Prostate gland (tissue), 2 donors: ENCODE data around the gene AACS. TPM values are rescaled to one million over a fixed set of nuclear protein-coding genes. Genes with fewer than 3 reads are reported as not detected.

Source experiments
- DNase-seq: peaks from one replicate; pipeline ENCODE4 v3.0.0-alpha.2; 2019; ENCODE audit warnings: low spot score
- H3K27ac ChIP-seq, 2 donors: fragments of 200-600 bp; sonication (generic); 2 replicates each; pipeline ENCODE4 v1.5.1; 2017 to 2019
- H3K27me3 ChIP-seq: fragments of 200-600 bp; sonication (generic); replicated peaks from 2 replicates; pipeline ENCODE4 v1.5.1; 2019; ENCODE audit not compliant: insufficient read depth
- H3K36me3 ChIP-seq, 2 donors: fragments of 200-600 bp; sonication (generic); 1 replicate in 1 of 2; 2 replicates in 1 of 2; pipeline versions ENCODE4 v1.5.1 to v1.8.1; 2017 to 2019
- H3K4me1 ChIP-seq: fragments of 200-600 bp; sonication (generic); replicated peaks from 2 replicates; pipeline ENCODE4 v1.5.1; 2019
- H3K4me3 ChIP-seq, 2 donors: fragments of 200-600 bp; sonication (generic); 2 replicates each; pipeline ENCODE4 v1.5.1; 2017 to 2019
- H3K9me3 ChIP-seq: fragments of 200-600 bp; sonication (generic); 2 replicates; pipeline ENCODE4 v1.5.1; 2017
- CTCF ChIP-seq, 4 experiments: fragments of 200-600 bp in 2 of 4; fragments of 450-650 bp in 2 of 4; sonication (generic) in 2 of 4; IDR thresholded peaks; 1 replicate in 3 of 4; 2 replicates in 1 of 4; pipeline ENCODE4 v1.5.1; 2016 to 2019; ENCODE audit warnings: antibody characterized with exemption in 4 of 4, mild to moderate bottlenecking in 2 of 4, moderate library complexity in 2 of 4
- POLR2A ChIP-seq: fragments of 450-650 bp; IDR thresholded peaks from one replicate; pipeline ENCODE4 v1.6.1; 2016; ENCODE audit warnings: antibody characterized with exemption, mild to moderate bottlenecking
- POLR2AphosphoS5 ChIP-seq: sonication (generic); formaldehyde crosslinking; IDR thresholded peaks from one replicate; pipeline ENCODE4 v1.6.1; 2017; ENCODE audit warnings: antibody characterized with exemption
- WGBS: methylation state at CpG from one replicate; pipeline ENCODE4 v1.1.5; 2018; 5-methylcytosine and 5-hydroxymethylcytosine counted together
- intact Hi-C: fragments of 100-400 bp; cut with DNase I; formaldehyde crosslinking; loops from one replicate; pipeline ENCODE4 v1.14.2; 2022
- total RNA-seq, 2 donors: library from RNA; depleted of rRNA; stranded (reverse); fragments of >200 nt; gene quantifications; one replicate each; pipeline ENCODE4 v1.1.0, GENCODE V29; 2016

AACS gene
- total RNA-seq, 2 donors from 2014 or later, result 20.4 to 21.0 TPM

GRCh38 chr12:125021771-125022170 lies 43.5 kb upstream of the AACS start:
- Histone ChIP-seq H3K27me3 (no peaks in the 10 kb centered on the region), H3K4me1 (no peaks in the 10 kb centered on the region), H3K36me3 (no peaks in the 10 kb centered on the region), H3K4me3 (no peak overlapping the region), H3K9me3 (no peaks in the 10 kb centered on the region), H3K27ac (no peak overlapping the region)
- WGBS, result 85% methylated on average over 5 of the region's 5 CpGs
- intact Hi-C loops, result no loop called here
- TF ChIP-seq CTCF (IDR thresholded peaks at IDR 0.05) (no peak), POLR2A (no peak), POLR2AphosphoS5 (no peak)
- no peak for DNase-seq

DNA sequence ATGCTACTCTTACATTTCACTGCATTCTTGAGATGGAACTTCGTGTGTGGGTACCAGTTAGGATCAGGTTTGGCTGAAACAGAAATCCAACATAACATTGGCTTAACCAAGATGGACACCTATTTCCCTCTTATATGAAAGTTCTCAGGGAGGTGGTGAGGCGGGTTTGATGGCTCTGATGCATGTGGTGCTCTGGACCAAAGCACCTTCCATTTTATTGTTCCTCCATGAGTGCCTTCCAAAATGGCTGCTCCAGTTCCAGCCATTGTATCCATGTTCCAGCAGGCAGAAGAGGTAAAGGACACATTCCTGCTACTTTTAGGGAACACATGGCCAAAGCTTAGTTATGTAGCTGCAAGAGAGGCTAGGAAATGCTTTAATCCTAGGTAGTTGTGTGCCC lies 42.2 kb upstream of the AACS start:
- intact Hi-C loops, result no loop called here
- no peak for DNase-seq
- TF ChIP-seq POLR2AphosphoS5 (no peak), POLR2A (no peak), CTCF (IDR thresholded peaks at IDR 0.05) (no peak)
- Histone ChIP-seq H3K27ac (no peak overlapping the region), H3K36me3 (no peaks in the 10 kb centered on the region), H3K27me3 (no peaks in the 10 kb centered on the region), H3K9me3 (no peaks in the 10 kb centered on the region), H3K4me1 (no peaks in the 10 kb centered on the region), H3K4me3 (no peak overlapping the region)
- WGBS, result 96% methylated on average over 2 of the region's 2 CpGs

GRCh38 chr12:125024949-125025563 lies 40.2 kb upstream of the AACS start:
- intact Hi-C loops, result no loop called here
- Histone ChIP-seq H3K9me3 (no peaks in the 10 kb centered on the region), H3K36me3 (no peaks in the 10 kb centered on the region), H3K4me3 (no peak overlapping the region), H3K27me3 (no peaks in the 10 kb centered on the region), H3K4me1 (no peaks in the 10 kb centered on the region), H3K27ac (no peak overlapping the region)
- 94% methylated on average over 43 of the region's 43 CpGs for WGBS
- no peak for DNase-seq
- no peak for TF ChIP-seq CTCF (IDR thresholded peaks at IDR 0.05)
- TF ChIP-seq POLR2A, result no peak
- TF ChIP-seq POLR2AphosphoS5, result no peak

- Histone ChIP-seq H3K9me3 (no peaks in the 10 kb centered on the region), H3K27me3 (no peaks in the 10 kb centered on the region), H3K4me3 (no peak overlapping the region), H3K4me1 (no peaks in the 10 kb centered on the region), H3K36me3 (no peaks in the 10 kb centered on the region), H3K27ac (no peak overlapping the region)
- WGBS, result 85% methylated on average over 9 of the region's 9 CpGs
- intact Hi-C loops, result no loop called here
- no peak for DNase-seq
- TF ChIP-seq CTCF (IDR thresholded peaks at IDR 0.05), result no peak
- no peak for TF ChIP-seq POLR2A
- no peak for TF ChIP-seq POLR2AphosphoS5
These were observed 39.5 kb upstream of the AACS start for GRCh38 chr12:125025606-125026235.

DNA sequence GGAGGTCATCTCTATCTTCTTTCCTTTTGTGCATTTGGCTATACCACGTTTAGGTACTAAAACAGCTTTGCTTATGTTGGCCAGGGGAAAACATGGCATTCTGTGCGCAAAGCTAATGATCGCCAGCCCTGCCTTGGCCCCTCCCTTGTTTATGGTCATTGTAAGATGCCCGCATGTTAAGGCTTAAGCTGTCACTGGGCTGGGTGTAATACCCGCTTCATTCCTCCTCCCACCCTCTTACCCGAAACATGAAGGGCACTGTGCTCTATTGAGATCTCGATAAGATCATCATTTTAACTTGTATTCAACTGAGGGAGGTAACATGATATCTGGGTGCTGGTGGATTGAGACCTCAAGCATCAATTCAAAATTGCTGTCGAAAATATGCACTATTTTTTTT lies 37.1 kb upstream of the AACS start:
- H3K4me3 ChIP-seq, result no peak overlapping the region
- WGBS, result 94% methylated on average over 8 of the region's 8 CpGs
- no peaks in the 10 kb centered on the region for H3K27me3 ChIP-seq
- no peaks in the 10 kb centered on the region for H3K9me3 ChIP-seq
- no peak overlapping the region for H3K27ac ChIP-seq
- no peak for DNase-seq
- intact Hi-C loops, result no loop called here
- no peaks in the 10 kb centered on the region for H3K36me3 ChIP-seq
- H3K4me1 ChIP-seq, result no peaks in the 10 kb centered on the region
- no peak for TF ChIP-seq POLR2AphosphoS5
- no peak for TF ChIP-seq CTCF (IDR thresholded peaks at IDR 0.05)
- TF ChIP-seq POLR2A, result no peak
